Cerebellar cortex (tissue), 1 donor: ENCODE data around the gene TBC1D14.
A peak's percentile ranks its signal among the peaks of the same experiment; 100 is the strongest.

Experiments used
- DNase-seq: peaks from one replicate; pipeline ENCODE4 v3.0.0-alpha.2; 2015; ENCODE audit warnings: low spot score

The TBC1D14 gene

GRCh38 chr4:6929812-6930464 lies 20.3 kb downstream of the TBC1D14 start:
- peak; percentile 69 for DNase-seq

DNA sequence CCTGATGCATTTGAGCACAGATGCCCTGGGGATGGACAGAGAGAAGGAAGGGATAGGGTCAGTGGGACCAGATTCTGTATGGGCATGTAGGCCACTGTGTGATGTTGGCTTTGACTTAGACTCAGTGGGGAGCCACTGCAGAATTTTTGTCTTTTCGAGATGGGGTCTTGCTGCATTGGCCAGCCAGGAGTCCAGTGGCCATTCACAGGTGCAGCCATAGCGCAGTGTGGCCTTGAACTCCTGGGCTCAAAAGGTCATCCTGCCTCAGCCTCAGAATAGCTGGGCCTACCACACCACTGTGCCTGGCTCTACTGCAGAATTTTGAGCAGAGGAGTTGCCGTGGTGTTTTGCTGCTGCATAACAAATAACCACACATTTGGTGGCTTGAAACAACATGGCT lies 22.8 kb downstream of the TBC1D14 start:
- no peak for DNase-seq

DNA sequence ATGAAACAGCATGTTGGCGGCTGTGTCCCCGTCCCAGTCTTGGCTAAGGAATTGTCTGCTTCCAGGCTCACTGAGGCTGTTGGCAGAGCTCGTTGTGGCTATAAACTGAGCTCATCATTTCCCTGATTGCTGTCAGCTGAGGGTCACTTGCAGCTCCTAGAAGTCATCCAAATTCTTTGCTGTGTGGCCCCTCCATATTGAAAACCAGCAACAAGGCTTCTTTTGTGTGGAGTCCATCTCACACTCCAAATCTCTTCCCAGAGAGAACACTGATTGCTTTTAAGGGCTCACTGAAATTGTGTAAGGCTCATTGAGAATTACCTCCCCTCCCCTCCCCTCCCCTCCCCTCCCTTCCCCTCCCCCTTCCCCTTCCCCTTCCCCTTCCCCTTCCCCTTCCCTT lies 23.3 kb downstream of the TBC1D14 start:
- no peak for DNase-seq

DNA sequence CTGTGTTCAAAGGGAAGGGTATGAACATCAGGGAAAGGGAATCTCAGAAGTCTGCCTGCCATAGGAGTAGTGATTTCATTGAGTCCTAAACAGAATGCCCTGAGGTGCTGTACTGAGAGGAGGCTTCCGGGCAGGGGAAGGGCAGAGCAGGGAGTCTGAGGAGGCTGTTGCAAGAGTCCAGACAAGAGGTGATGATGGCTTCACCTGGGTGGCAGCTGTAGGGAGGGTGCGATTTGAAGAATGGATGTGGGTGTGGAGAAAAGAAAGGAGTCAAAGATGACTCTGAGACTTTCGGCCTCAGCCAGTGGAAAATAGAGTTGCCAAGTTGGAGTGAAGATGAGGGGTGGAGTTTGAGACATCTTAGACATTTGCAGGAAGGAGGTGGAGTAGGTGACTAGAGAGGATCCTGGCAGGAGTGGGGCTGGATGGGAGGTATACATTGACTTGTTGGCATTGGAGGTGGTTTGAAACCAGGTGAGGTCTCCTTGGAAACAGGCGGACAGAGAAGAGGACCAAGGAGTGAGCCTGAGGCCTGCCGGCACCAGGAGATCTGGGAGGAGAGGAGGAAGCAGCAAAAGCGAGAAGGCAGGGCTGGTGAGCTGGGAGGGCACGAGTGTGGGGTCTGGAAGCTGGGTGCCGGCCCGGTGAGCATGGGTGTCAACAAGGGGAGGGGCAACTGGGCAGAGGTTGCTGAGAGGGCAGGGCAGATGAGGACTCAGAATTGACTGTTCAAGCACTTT lies 24.2 kb downstream of the TBC1D14 start:
- no peak for DNase-seq

DNA sequence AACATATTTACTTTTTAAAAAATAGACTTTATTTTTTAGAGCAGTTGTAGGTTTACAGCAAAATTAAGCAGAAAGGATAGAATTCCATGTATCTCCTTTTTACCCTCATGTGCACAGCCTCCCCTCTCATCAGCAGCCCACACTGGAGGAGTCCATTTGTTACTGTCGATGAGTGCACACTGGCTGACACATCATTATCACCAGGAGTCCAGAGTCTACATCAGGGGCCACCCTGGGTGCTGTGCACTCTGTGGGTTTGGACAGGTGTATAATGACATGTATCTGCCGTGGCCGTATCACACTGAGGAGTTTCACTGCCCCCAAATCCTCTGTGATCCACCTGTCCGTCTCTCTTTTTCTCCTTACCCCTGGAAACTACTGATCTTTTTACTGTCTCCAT lies 26.3 kb downstream of the TBC1D14 start:
- no peak for DNase-seq

GRCh38 chr4:6937201-6937600 lies 27.6 kb downstream of the TBC1D14 start:
- DNase-seq = no peak

GRCh38 chr4:6937754-6938153 lies 28.1 kb downstream of the TBC1D14 start:
- DNase-seq = no peak

- DNase-seq = no peak
Measured at GRCh38 chr4:6938237-6938636, 28.6 kb downstream of the TBC1D14 start.

DNA sequence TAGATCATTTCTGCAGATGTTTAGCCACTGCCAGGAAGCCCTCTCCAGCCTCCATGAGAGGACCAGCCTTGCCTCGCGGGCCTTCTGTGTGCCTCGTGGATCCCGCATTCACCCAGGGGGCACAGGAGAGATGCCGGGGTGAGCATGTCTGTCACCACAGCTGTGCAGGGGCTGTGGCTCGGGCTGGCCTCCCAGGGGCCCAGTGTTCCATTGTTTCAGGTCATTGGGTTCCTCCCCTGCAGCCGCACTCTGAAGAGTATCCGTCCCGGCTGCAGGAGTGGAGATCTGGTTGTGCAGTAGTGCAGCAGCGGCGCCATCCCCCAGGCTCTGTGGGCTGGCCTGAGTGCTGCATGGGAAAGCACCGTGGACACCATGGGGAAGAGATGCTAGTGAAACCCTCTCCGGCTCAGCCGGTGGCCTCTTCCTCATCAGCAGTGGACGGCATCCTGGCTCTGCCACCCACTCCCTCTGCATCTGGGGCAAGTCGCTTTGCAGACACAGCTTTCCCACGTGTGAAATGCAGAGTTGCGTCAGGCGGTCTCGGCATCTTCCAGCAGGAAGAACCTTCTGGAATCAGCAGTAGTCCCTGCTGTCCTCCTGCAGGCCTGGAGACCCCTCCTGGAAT lies 29.1 kb downstream of the TBC1D14 start:
- no peak for DNase-seq

DNA sequence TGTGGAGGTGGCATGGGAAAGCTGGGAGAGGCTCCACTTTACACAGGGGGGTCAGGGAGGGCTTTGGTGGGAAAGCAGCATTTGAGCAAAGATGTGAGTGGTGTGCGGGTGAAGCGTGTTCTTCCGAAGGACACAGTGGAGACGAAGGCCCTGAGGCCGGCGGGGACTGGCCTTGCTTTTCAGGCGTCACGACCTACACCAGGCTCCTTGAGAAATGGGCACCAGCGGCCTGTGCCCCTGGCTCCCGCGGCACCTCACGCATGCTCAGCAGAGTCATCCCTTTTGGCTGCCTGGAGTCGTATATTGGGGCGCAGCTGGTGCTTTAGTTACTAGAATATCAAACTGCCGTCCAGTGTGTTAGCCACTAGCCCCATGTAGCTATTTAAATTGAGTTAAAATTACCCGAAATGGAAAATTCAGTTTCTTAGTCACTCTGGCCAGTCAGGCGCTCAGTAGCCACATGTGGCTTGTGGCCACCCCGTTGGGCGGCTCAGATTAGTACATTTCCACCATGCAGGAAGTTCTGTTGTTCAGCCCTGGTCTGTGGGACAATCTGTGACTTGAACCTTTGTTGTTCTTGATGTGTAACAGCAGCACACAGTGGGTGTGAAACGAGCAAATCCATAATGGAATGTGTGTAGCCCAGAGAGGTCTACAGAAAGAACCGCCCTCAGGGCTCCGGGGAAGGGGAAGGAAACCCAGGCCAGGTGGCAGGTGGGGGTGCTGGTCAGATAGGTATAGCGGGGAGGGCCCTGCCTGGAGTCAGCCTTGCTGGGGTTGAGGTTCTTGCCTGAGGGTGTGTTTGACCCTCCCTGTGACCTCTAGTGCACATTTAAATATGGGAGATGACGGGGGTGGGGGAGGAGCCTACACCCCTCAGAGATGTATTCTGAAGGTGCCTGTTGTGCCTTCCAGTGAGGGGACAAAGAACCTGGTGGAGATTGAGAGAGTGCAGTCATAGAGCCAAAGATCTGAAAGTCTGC lies 30.4 kb downstream of the TBC1D14 start:
- no peak for DNase-seq

- no peak for DNase-seq
Measured at GRCh38 chr4:6940744-6941137, 31.1 kb downstream of the TBC1D14 start.

DNA sequence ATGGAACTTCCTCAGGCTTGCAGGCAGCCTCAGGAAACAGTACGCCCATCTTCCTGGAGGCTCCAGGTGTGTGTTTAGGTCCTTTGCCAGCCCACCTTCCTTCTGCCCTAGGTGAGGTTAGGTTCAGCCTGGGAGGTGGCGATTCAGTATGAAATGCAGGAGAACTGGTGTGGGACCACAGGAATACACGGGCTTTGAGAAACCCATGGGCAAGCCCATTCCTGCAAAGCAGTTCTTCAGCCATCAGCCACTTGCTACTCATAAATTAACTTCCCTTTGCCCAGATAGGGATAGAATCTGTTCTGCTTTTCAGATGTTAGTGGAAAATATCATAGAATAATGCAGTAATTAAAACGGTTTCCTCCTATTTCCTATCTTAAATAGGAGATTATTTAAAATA lies 32.2 kb downstream of the TBC1D14 start:
- DNase-seq = no peak

- DNase-seq = no peak
Measured at GRCh38 chr4:6942238-6942800, 32.7 kb downstream of the TBC1D14 start.

DNA sequence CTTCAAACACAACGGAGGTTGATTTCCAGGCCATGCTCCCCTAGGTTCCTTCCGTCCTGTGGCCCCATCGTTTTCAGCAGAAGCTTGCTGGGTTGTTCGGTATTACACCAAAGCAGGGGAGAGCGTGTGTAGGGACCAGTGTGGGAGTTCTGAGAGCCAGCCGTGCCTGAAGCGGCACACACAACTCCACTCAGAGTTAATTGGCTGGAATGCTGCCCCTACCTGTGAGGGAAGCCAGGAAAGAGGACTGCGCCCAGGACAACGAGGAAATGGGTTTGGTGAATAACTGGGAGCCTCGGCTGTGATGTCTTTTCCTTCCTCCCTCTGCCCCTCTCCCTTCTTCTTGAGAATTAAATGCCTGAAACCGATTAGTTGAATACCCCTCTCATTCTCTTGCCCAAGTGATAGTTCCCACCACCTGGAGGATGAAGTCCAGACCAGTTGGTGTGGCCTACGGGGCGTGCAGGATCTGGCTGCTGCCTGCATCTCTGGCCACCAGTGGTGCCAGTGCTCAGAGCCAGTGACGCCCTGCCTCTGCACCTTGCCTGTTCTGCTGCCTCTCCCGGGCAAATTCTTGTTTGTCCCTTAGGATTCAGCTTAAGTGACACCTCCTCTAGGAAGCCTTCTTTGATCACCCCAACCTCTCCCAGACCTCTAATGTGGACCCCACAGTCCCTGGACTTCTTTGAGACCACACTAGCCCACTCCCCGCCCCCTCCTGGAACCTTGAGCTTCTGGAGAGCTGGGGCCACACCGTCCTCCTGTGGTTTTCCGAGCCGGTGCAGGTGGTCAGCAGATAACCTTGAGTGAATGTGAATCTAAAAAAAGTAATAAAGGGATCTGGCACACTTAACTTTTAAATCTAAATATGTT lies 33.6 kb downstream of the TBC1D14 start:
- DNase-seq = no peak

- DNase-seq = no peak
Measured at GRCh38 chr4:6943885-6944225, 34.2 kb downstream of the TBC1D14 start.

DNA sequence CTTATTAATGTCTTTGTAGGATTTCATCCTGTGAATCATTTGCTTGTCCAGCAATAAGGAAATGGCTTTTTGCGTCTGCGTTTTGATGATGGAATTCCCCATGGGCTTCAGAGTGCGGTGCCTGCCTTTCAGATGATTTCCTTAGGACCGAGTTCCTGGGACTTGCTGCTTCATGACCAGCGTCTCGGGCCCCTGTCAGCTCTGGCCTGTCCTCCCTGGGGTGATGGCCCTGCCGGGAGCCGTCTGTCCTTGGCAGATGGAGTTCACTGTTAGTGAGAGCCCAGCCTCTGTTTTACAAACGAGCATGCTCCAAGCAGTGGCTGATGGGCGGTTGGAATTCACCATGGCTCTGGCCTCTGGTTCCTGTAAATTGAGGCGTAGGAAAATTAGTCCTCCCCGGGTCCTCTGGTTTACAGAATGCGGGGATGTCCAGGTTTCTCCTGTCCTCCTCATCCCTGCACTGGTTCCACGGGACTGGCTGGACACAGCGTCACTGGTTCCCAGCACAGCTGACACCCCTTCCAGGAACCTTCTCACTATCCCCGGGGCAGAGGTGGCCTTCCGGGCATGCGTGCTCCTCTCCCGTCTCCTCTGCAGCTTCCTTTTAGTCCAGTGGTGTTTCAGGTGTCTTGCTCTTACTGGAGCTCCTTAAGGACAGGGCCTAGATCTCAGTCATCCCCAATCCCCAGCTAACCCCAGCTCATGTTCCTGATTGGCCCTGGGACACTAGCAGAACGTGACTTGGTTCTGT lies 34.9 kb downstream of the TBC1D14 start:
- DNase-seq = peak; percentile 41

DNA sequence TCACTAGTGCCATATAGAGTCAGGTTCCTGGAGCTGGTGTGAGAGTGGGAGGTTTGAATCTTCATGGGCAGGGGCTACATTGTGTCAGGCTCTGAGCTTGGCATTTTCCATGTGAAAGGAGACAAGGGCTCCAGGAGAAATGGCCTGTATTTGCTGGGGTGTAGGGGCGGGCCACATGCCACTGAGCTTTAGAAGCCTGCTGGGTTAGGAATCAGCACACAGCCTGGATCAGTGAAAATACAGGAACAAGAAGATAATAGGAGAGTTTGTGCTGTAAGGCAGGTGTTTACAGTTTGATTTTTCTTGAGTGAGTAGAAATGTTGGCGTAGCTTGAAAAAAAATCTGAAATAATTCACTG lies 35.4 kb downstream of the TBC1D14 start:
- DNase-seq = no peak

- DNase-seq = no peak
Measured at GRCh38 chr4:6946497-6946896, 36.9 kb downstream of the TBC1D14 start.

DNA sequence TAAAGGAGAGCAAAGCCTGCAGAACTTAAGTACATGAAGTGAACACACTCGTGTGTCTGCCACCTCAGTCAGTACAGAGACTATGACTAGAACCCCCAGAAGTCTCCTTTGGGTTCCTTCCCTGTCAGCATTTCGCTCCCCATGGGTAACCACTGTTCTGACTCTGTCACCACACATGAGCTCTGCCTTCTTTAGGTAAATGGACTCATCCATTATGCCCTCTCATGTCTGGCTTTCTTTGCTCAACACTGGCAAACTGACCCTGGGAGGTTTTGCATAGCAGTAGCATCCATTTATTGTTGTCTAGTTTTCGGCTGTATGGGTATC lies 38.5 kb downstream of the TBC1D14 start:
- no peak for DNase-seq

DNA sequence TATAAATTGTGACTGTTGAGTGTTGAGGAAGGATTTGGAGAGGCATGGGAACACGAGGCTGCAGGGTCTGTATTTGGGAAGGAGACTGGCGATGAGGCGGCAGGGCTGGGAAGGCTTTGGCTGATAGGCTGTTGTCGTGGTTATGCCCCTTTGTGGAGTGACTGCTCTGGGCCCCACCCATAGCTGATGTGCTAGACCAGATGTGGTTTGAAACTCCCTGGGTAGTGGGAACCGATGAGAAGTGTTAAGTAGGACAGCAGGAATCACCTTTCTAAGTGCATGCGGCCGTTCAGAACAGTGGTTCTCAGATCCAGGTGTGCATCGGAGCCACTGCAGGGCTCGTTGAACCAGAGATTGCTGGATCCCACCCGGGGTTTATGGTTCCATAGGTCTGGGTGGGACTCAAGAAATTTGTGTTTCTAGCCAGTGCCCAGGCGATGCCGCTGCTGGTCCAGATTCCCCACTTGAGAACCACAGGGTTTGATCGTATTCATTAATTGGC lies 42.3 kb downstream of the TBC1D14 start:
- DNase-seq = no peak
